Measurements from ENCODE around the gene CBLN3.

CBLN3 gene

GRCh38 chr14:24382064-24382371 is 47.5 kb downstream of the CBLN3 start:
- no peak for DNase-seq (ENCODE audit: low read depth, low spot score)

- DNase-seq (ENCODE audit: low read depth, low spot score): no peak
Measured at GRCh38 chr14:24381363-24382063, 48.0 kb downstream of the CBLN3 start.

GRCh38 chr14:24379907-24380730 is 49.3 kb downstream of the CBLN3 start:
- no peak for DNase-seq (ENCODE audit: low read depth, low spot score)

DNA sequence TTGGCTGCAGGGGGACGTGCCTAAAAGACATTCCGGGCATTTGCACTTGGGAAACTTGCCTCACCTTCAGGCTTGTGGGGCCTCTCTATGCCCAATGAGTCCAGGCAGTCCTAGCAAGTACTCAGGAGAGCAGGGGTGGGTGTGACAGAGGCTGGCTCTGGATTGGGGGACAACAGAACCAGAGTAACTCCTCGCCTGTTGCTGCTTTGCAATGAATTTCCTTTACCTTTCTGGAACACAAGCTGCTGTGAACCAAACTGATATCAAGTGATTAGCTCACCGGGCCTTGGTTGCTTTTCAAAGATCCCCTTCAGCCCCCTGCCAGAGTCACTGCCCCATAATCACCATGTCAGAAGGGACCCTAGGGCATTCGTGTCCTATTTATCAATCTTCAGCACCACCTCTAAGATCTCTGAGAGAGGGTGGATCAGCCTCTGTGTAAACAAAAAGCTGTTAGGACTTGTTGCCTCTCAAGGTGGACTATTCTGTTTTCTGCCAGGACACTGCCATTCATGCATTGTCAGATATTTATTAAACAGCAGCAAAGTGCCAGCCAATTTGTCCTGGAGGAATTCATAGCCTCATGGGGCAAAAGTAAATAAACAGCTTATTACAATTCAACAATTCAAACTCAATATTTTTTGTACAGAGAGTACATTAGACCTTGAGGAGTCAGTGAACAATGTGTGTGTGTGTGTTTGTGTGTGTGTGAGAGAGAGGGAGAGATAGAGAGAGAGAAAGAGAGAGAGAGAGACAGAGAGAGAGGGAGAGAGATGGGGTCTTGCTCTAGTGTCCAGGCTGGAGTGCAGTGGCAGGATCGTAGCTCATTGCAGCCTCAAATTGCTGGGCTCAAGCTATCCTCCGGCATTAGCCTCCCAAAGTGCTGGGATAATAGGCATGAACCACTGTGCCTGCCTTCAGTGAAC is 50.2 kb downstream of the CBLN3 start:
- DNase-seq (ENCODE audit: low read depth, low spot score): no peak

- DNase-seq (ENCODE audit: low read depth, low spot score): no peak
Measured at GRCh38 chr14:24378327-24378726, 51.1 kb downstream of the CBLN3 start.

DNA sequence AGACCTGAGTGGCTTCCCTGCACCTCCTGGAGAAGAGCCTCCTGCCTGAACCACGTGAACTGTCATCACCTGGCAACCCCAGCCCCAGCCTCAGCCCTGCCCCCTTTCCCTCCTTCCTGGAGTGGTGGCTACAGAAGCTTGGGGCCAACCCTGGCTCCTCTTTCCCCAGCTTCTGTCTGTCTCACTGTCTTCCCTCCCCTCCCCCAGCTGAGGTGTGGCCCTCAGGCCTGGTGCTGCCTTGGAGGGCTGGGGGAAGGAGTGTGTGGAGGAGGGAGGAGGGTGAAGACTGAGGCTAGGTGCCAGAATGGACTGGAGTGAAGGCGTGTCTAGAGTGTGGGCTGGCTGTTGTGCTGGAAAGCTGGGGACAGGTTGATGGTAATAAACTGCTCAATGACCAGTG is 51.8 kb downstream of the CBLN3 start:
- no peak for DNase-seq (ENCODE audit: low read depth, low spot score)

GRCh38 chr14:24377126-24377525 is 52.3 kb downstream of the CBLN3 start:
- DNase-seq (ENCODE audit: low read depth, low spot score): no peak
